ENCODE data around the gene PCSK2.

The PCSK2 gene

GRCh38 chr20:17314264-17314663 is 87.4 kb downstream of the PCSK2 start:
- H3K9me3 ChIP-seq (ENCODE audit: control insufficient read depth, insufficient read depth, low read length): no peaks in the 10 kb centered on the region
- no peaks in the 10 kb centered on the region for H3K79me2 ChIP-seq (ENCODE audit: control insufficient read depth, low read length)
- H3K4me2 ChIP-seq (ENCODE audit: low read length): no peak overlapping the region
- H3K27ac ChIP-seq (ENCODE audit: low read depth, low read length): no peak overlapping the region
- no peaks in the 10 kb centered on the region for H3K4me1 ChIP-seq (ENCODE audit: control insufficient read depth, low read length)
- no peaks in the 10 kb centered on the region for H3K36me3 ChIP-seq (ENCODE audit: control insufficient read depth, low read length)
- no peak overlapping the region for H3K4me3 ChIP-seq (ENCODE audit: low read length)
- H3F3A ChIP-seq (ENCODE audit: control insufficient read depth, insufficient read depth): no peaks in the 10 kb centered on the region
- TF ChIP-seq CTCF (IDR thresholded peaks at IDR 0.05; ENCODE audit: low read depth, low read length, poor library complexity, severe bottlenecking) (no peak), EZH2phosphoT487 (IDR thresholded peaks at IDR 0.05; ENCODE audit: borderline replicate concordance, low read length) (no peak)
- H4K20me1 ChIP-seq (ENCODE audit: control insufficient read depth, insufficient read depth, low read depth, low read length): no peaks in the 10 kb centered on the region
- no peaks in the 10 kb centered on the region for H3K9me2 ChIP-seq (replicated peaks; ENCODE audit: control insufficient read depth, low read length)
- H3K27me3 ChIP-seq (ENCODE audit: control insufficient read depth, low read length): peaks cover 12% of the 10 kb centered on the region; the same call in 1 of the 2 replicates

GRCh38 chr20:17315407-17316231 is 88.8 kb downstream of the PCSK2 start:
- no peak for TF ChIP-seq CTCF (IDR thresholded peaks at IDR 0.05; ENCODE audit: low read depth, low read length, poor library complexity, severe bottlenecking)
- no peak for TF ChIP-seq EZH2phosphoT487 (IDR thresholded peaks at IDR 0.05; ENCODE audit: borderline replicate concordance, low read length)
- Histone ChIP-seq H3K4me1 (ENCODE audit: control insufficient read depth, low read length) (no peaks in the 10 kb centered on the region), H3F3A (ENCODE audit: control insufficient read depth, insufficient read depth) (no peaks in the 10 kb centered on the region), H3K9me3 (ENCODE audit: control insufficient read depth, insufficient read depth, low read length) (no peaks in the 10 kb centered on the region), H3K27me3 (ENCODE audit: control insufficient read depth, low read length) (peaks cover 12% of the 10 kb centered on the region; the same call in 1 of the 2 replicates), H3K36me3 (ENCODE audit: control insufficient read depth, low read length) (no peaks in the 10 kb centered on the region), H3K4me2 (ENCODE audit: low read length) (no peak overlapping the region), H3K9me2 (replicated peaks; ENCODE audit: control insufficient read depth, low read length) (no peaks in the 10 kb centered on the region), H4K20me1 (ENCODE audit: control insufficient read depth, insufficient read depth, low read depth, low read length) (no peaks in the 10 kb centered on the region), H3K79me2 (ENCODE audit: control insufficient read depth, low read length) (no peaks in the 10 kb centered on the region), H3K27ac (ENCODE audit: low read depth, low read length) (no peak overlapping the region), H3K4me3 (ENCODE audit: low read length) (no peak overlapping the region)

GRCh38 chr20:17316316-17317038 is 89.6 kb downstream of the PCSK2 start:
- Histone ChIP-seq H3K27ac (ENCODE audit: low read depth, low read length) (no peak overlapping the region), H3K9me3 (ENCODE audit: control insufficient read depth, insufficient read depth, low read length) (no peaks in the 10 kb centered on the region), H3K4me1 (ENCODE audit: control insufficient read depth, low read length) (no peaks in the 10 kb centered on the region), H4K20me1 (ENCODE audit: control insufficient read depth, insufficient read depth, low read depth, low read length) (no peaks in the 10 kb centered on the region), H3K36me3 (ENCODE audit: control insufficient read depth, low read length) (no peaks in the 10 kb centered on the region), H3K27me3 (ENCODE audit: control insufficient read depth, low read length) (peaks cover 12% of the 10 kb centered on the region; the same call in 1 of the 2 replicates), H3F3A (ENCODE audit: control insufficient read depth, insufficient read depth) (no peaks in the 10 kb centered on the region), H3K9me2 (replicated peaks; ENCODE audit: control insufficient read depth, low read length) (no peaks in the 10 kb centered on the region), H3K4me2 (ENCODE audit: low read length) (no peak overlapping the region), H3K79me2 (ENCODE audit: control insufficient read depth, low read length) (no peaks in the 10 kb centered on the region), H3K4me3 (ENCODE audit: low read length) (no peak overlapping the region)
- no peak for TF ChIP-seq CTCF (IDR thresholded peaks at IDR 0.05; ENCODE audit: low read depth, low read length, poor library complexity, severe bottlenecking)
- no peak for TF ChIP-seq EZH2phosphoT487 (IDR thresholded peaks at IDR 0.05; ENCODE audit: borderline replicate concordance, low read length)
